Medulla oblongata (tissue), 1 donor: ENCODE measurements around the gene SYNJ2.

Experiments
- DNase-seq: peaks from one replicate; pipeline ENCODE4 v3.0.0-alpha.2; 2015; ENCODE audit errors: extremely low spot score

The SYNJ2 gene

DNA sequence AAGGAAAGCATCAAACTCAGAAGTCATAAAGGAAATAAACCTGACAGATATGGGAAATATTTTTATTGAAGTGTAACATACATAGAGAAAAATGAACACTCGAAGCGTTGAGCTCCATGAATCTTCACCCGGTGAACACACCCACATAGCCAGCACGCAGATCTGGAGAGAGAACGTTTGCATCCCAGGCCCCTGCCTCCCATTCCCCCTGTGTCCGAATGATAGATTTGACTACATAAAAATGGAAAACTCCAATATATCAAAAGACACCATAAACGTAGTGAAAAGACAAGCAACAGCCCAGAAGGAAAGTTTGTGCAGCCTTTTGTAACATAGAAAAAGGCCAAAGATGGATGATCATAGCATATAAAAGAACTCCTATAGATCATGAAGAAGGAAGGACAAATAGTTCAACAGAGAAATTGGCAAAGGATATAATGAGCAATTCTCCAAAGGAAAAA, 17.1 kb downstream of the SYNJ2 start:
- no peak for DNase-seq

DNA sequence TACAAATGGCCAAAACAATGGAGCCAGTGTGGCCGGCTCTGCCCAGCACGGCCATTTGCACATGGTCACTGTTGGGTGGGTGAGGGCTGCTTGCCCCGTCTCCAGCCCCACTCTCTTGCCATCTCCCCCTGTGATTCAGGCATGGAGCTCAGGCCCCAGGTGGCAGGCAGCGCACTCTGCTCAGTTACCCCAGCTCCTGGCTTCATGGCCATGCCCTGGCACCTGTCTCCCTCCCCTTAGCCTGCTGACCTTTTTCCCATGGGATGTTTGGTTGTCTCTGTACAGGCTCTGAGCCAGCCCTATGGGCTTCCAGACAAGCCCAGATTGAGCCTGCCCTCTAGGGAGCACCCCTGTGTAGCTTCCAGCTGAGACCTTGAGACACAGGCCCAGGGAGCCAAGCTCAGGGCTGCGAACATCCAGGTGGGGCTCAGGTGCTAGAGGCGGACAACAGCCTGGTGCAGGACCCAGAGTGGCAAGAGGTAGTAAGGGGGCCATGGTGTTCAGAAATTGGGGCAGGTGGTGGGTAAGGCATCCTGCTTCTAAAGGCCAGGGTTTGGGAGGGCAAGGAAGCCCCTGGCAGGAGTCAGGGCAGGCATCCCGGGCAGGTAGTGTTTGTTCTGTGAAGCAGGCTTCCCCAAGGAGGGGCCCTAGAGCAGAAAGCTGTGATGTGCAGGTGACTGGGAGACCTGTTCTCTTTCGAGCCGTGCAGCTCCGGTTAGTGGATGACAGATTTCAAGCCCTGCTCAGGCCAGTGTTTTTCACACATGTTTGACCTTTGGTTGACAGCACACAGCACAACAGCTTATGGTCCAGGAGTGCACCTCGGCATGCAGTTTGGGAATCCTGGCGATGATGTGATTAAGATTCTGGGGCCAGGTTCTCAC, 17.7 kb downstream of the SYNJ2 start:
- peak; percentile 92 for DNase-seq

DNA sequence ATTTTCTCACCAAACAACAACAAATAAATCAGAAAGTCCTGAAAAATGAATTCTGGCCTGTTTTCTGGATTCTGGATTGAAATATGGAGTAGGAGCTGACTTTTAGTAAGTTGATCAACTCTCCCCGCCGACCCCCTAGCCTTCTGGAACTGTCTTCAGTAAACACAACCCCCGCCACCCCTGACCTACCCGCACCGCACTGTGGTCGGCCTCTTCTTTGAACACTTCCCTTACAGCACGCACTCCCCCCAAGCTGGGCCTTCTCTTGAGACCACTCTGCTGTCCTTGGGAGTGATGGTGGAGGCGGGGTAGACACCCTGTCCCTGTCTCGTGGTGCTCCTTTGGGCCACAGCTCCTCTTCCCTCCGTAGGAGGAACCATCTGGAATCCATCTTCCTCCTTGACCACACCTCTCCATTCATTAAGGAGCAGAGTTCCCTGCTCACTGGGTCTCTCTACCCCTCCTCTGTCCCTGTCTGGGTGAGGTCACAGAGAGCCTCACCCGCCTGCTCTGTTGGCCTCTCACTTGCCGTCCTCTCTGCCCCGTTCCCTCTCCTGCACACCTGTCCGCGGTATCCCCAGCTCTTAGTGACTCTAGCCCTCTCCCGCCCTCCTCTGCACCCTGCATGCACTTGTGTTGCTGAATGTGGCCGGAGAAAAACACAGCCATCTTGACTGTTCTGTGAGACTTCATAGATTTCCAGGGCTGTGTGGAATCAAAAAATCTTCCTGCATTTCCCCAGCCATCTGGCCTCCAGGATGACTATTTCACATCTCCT, 19.1 kb downstream of the SYNJ2 start:
- no peak for DNase-seq

DNA sequence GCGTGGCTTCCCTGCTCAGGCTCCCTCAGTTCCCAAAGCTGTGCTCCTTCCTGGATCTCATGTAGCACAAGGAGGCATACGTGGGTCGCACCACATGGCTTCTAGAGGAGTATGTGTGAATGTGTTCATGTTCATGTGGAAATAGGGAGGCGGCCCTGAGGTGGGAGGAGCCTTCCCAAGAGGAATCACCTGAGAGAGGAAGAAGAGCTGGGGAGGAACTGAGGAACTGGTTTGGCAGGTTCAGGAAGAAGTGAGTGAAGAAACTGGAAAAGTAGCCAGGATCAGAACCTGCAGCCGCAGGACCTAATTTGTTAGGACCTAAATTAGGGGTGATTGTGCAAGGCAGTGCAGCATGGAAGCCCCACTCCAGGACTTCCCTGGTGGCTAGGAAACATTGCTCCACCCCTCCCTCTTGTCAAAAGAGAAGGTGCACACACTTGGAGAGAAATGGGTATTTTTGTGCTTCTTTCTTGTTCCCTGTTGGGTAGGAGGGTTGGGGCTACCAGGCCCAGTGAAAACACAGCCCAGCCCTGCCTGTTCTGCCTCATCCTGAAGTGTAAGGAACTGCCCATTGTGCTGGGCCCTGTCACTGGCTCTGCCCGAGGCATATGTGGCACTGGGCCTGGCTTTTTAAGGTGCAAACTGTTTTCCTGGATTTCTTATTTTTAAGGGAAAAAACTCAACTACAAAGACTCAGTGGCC, 20.7 kb downstream of the SYNJ2 start:
- DNase-seq = no peak

DNA sequence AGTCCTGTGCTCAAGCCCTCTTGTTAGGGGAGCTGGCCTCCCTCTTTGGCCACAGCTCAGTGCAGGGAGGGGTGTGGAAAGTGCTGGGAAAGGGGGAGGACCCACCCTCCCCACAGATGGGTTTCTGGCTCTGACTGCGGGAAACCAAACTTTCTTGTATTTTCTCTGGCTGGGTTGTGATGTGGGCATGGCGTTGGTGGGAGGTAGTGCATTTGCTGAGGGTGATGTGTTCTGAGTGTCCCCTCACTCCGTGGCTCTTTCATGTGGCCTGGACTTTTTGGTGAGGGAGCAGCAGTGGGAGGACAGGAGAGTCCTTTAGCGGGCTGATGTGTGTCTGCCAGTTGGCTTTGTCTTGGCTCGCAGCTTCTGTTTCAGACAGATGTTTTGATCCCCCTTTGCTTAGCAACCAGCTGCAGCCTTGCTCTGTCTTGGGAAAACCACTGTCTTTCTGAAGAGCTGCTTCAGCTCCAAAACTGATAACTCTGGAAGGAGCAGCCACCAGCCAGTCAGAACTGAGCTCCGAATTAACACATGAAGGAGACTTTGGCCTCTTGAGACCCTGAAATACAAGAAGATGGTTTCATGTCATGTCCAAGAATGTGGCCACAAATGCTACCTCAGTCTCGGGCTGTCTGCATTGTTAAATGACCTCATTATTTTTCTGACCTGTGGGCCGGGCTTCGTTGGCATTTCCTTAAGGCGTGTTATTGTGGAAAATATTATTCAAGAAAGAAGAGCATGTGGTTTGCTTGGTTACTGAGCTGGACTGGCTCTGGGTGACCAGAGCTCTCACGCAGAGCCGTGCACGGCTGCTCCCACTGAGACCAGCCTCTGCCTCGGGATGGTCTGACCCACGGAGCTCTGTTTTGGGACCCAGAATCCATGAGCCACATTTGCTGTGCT, 21.5 kb downstream of the SYNJ2 start:
- DNase-seq = no peak

DNA sequence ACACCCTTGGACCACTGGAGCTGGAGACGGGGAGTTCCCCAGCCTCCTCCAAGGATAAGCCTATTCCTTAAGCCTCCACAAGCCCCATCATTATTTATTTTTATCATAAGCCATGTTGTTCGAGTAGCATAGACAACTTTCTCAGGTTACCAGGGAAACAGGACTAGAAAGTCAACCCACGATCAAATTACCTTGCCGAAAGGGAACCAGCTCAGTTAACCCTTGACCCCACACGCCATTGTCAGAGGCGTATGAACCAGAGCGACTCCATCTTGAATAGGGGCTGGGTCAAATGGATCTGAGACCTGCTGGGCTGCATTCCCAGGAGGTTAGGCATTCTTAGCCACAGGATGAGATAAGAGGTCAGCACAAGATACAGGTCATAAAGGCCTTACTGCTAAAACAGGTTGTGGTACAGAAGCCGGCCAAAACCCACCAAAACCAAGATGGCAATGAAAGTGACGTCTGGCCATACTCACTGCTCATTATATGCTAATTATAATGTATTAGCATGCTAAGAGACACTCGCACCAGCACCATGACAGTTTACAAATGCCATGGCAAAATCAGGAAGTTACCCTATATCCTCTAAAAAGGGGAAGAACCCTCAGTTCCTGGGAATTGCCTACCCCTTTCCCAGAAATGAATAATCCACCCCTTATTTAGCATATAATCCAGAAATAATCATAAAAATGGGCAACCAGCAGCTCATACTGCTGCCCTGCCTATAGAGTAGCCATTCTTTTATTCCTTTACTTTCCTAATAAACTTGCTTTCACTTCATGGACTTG, 22.4 kb downstream of the SYNJ2 start:
- DNase-seq = no peak

DNA sequence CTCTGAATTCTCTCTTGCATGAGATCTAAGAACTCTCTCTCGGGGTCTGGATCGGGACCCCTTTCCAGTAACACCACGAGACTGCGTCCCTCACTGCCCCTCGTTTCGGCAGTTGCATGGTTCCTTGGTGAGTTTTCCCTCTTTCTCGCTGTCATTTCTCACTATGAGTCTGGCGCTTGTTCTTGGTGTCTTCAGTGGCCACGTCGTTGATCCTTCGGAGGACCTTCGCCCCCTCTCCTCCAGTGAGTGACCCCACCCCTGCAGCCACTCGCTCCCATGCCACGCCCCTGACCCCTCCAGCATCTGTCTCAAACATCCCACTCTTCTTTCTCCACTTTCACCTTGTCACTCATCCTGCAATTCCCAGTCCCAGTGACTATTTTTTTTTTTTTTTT, 23.0 kb downstream of the SYNJ2 start:
- DNase-seq = no peak

DNA sequence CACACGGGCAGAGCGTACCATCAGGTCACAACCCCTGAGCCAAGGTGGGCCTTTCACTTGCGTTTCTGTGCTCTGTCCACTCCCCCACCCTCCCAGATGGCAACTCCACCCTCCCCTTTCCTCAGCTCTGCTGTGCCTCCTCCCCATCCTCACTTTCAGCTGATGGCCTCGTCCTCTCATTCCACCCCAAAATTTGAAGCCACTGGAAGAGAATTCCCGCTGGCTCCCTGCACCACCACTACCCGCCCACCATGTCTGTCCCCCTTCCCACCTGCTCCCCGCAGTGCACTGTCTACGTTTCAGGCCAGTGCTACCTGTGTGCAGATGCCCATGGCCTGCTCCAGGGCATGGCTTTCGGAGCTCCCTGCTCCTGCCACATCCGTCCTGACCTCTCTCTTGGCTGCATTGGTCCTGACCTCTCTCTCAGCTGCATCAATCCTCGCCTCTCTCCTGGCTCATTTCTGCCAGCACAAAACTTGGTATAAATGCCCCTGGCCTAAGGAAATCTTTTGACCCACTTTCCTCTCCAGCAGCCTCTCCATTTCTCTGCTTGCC, 24.0 kb downstream of the SYNJ2 start:
- DNase-seq = no peak

DNA sequence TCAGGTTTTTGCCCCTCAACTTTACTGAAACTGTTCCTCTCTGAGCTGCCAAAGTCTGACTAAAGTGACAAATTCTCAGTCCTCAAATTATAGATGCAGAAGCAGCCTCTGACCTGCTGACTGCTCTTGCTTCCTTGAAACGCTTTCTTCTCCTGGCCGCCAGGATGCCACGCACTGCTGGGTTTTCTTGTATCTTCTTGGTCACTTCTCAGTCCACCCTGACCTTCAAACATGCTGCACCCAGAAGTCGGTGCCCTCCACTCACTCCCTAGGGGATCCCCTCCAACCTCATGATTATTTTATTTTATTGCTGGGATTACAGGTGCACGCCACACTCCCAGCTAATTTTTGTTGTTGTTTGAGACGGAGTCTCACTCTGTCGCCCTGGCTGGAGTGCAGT, 24.7 kb downstream of the SYNJ2 start:
- no peak for DNase-seq

DNA sequence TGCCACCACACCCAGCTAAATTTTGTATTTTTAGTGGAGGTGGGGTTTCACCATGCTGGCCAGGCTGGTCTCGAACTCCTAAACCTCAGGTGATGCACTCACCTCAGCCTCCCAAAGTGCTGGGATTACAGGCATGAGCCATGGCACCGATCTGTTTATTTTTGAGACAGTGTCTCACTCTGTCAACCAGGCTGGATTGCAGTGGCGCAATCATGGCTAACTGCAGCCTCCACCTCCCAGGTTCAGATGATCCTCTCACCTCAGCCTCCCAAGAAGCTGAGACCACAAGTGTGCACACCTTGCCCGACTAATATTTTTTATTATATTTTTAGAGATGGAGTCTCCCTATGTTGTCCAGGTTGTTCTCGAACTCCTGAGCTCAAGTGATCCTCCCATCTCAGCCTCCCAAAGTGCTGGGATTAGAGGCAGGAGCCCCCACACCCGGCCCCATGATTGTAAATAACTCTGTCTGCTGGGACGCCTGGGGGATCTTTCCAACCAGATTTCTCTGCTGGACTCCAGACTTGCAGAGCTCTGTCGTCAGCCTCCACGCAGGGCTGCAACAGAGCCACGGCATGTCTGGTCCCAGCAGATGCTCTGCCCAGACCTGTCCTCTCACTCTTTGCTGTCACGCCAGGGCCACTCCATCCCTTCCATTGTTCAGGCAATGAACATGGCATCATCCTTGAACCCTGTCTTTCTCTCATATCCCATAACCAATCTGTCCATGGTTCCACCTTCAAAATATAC, 25.3 kb downstream of the SYNJ2 start:
- DNase-seq = no peak

DNA sequence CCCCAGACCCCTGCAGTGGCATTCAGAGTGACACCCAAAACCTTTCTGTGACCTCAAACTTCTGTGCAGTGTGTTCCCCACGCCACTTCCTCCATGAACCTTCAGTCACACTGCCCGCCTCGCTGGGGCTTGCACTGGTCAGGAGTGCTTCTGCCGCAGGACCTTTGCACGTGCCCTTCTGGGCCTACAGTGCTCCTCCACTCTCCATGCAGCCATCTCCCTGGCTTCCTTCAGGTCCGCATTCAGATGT, 27.1 kb downstream of the SYNJ2 start:
- no peak for DNase-seq

DNA sequence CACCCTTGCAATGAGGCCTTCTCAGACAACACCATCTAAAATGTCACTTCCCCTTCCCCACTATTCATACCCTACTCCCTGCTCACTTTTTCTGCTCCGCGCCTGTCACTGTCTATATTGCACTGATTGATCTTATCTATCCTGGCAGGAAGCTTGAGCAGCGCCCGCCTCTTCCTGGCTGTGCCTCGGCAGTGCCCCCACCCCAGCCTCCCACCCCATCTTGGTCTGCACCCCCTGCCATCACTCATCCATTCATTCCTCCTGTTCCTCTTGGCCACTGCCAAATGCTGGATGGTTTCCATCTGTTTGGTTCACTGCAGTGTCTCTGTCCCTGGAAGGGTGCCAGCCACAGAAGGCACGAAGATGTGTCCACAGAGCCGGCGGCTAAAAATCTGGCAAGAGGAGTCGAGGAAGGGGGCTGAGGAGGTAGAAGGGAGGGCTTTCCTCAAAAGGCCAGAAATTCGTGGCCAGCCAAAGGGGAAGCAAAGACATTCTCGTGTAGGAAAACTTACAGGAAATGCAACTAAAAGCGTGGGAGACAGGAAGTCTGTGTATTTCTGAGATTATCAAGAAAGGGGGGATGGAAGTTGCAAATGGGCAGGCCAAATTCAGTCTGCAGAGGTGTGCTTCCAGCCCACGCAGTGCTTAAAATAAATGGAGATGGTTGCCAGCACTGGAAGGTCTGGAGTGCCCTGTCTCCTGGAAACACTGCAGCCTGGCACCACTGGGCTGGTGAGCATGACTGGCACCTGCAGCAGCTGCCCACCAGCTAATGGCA, 27.6 kb downstream of the SYNJ2 start:
- DNase-seq = peak; percentile 89

DNA sequence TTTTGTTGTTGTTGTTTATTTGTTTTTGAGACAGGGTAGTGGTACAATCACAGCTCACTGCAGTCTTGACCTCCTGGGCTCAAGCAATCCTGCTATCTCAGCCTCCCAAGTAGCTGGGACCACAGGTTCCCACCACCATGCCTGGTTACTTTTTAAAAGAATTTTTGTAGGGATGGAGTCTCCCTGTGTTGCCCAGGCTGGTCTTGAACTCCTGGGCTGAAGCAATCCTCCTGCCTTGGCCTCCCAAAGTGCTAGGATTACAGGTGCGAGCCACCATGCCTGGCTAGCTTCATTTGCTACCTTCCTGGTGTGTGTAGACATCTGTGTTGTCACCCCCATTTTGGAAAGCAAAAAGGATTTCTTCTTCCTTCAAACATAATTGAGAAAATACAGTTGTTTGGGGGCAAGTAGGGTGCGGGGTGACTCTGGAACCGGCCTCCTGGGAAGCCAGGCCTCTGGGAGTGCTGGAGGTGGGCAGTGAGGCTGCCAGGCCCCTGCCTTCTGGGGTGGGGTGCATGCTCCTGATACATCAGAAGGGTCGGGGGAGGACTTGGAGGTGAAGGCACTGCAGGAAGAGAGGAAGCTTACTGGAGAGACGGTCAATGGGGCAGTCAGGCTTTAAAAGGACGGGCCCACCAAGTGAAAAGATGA, 28.4 kb downstream of the SYNJ2 start:
- DNase-seq = no peak

DNA sequence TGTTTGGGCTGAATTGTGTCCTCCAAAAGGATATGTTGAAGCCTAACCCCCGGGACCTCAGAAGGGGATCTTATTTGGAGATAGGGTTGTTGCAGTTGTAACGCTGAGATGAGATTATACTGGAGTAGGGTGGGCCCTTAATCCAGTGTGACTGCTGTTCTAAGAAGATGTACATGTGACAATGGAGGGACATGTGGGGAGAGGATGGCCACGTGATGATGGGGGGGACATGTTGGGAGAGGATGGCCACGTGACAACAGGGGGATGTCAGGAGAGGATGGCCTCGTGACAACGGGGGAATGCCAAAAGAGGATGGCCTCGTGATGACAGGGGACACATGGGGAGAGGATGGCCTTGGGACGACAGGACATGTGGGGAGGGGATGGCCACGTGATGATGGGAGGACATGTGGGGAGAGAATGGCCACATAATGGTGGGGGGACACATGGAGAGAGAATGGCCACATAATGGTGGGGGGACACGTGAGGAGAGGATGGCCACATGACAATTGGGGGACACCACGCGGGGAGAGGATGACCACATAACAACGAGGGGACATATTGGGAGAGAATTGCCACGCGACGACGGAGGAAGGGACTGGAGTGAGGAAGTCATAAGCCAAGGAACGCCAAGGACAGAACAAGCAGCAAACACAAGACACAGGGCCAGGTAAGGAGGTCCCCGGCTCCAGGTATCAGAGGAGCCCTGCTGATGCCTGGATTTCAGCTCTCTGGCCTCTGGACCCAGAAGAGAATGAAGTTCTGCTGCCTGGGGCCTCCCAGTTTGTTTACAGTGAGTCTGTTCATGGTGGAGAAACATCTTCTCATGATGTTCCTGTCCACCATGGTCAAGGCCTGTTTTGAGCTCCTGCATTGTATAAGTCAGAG, 29.2 kb downstream of the SYNJ2 start:
- no peak for DNase-seq

DNA sequence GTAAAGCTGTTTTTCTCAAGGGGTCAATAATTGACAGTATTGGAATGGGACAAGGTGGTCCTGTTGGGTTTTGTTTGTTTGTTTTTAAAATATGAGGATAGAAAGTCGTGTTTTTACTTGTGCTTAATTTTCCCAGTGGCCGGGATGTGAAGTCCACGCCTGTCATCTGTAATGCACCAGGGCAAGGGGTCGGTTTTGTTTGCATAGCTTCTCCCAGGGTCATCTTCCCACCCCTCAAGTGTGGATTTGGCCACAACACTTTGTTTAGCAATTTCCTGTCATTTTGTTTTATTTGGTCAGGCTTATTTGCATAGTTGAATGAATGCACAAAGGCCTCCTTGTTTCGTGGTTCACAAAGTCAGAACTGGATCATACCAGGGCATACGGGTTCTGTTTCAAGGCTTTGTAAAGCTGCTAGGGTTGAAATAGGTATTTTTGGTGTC, 29.8 kb downstream of the SYNJ2 start:
- peak; percentile 96 for DNase-seq

DNA sequence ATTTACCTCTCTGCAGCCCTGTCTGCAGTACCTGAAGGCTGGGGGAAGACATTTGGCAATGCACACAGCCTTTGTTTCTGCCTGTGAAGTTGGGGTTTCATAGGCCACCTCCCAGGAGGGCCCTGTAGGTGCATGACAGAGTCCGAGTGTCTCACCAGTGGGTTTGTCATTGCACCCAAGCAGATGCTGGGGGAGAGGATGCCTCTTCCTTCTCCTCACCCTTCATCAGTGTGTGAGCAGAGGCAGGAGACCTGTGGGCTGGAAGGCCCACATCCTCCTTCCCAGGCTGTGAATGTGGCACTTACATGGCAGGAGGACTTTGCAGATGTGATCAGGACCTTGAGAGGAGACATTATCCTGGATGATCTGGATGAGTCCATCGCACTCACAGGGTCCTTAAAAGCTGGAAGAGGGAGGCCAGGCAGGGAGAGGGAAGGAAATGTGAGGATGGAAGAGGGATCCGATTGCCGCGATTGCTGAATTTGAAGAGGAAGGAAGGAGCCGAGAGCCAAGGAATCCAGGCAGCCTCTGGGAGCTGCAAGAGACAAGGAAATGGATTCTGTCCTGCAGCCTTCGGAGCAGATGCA, 30.4 kb downstream of the SYNJ2 start:
- no peak for DNase-seq

DNA sequence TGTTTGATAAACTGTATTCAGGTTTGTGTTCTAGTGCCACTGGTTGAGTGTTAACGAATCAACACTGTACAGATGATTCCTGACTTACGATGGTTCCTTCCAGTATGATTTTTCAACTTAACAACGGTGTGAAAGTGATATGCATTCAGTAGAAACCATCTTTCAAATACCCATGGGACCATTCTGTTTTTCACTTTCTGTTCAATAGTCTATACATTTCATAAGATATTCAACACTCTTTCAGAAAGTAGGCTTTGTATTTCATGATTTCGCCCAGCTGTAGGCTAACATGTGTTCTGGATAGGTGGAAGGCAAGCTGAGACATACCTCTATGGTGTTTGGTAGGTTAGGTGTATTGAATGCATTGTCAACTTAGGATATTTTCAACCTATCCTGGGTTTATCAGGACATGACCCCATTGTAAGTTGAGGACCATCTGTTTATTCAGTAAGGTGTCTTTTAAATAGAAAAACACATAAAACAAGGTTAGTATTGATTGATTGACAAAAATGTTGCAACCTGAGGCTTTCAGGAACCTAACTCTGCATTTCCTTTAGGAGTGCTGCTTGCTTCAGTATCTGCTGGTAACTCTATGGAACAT, 32.3 kb downstream of the SYNJ2 start:
- no peak for DNase-seq
